Upper lobe of right lung (tissue), 1 donor: Measurements from ENCODE around the gene FAM13B. TPM values are rescaled to one million over a fixed set of nuclear protein-coding genes. Genes with fewer than 3 reads are reported as not detected.
"Not testable (repeated sequence)": the region's sequence is repeated elsewhere in the genome, so short reads cannot be mapped to it uniquely, and the experiment has no call there.

Source experiments
- ATAC-seq: fragments of 200-7000 bp; cut with Tn5 transposase; one replicate; pipeline ENCODE4 v1.9.1; 2020; ENCODE audit warnings: mild to moderate bottlenecking, moderate library complexity
- DNase-seq: peaks from one replicate; pipeline ENCODE4 v3.0.0-alpha.2; 2020
- H3K27ac ChIP-seq: fragments of 200-600 bp; one replicate; pipeline ENCODE4 v1.8.0; 2022
- H3K27me3 ChIP-seq: fragments of 200-600 bp; one replicate; pipeline ENCODE4 v1.8.0; 2022; ENCODE audit warnings: mild to moderate bottlenecking
- H3K36me3 ChIP-seq: fragments of 200-600 bp; one replicate; pipeline ENCODE4 v1.8.0; 2022
- H3K4me1 ChIP-seq: fragments of 200-600 bp; one replicate; pipeline ENCODE4 v1.8.0; 2022
- H3K4me3 ChIP-seq: fragments of 200-600 bp; one replicate; pipeline ENCODE4 v1.8.0; 2022; ENCODE audit warnings: mild to moderate bottlenecking
- H3K9me3 ChIP-seq: fragments of 200-600 bp; one replicate; pipeline ENCODE4 v1.8.0; 2022
- CTCF ChIP-seq: fragments of 200-600 bp; IDR thresholded peaks from one replicate; pipeline ENCODE4 v1.8.0; 2022; ENCODE audit warnings: antibody characterized with exemption
- intact Hi-C: fragments of 100-400 bp; cut with DNase I; formaldehyde crosslinking; loops from one replicate; pipeline ENCODE4 v1.11.0; 2022
- total RNA-seq: library from RNA; stranded (reverse); fragmentation: NEBNext Ultra II Directional; extraction: Animal tissue kit (Norgen Biotek cat#: 25700); gene quantifications from one replicate; pipeline ENCODE4 v1.2.1, GENCODE V29; 2021
- donor health status: DM: no; HTN: yes; CAD: no; lungs with severe emphysema.

Gene FAM13B
- total RNA-seq, 1 donor from 2014 or later = 42.4 TPM

GRCh38 chr5:138032028-138032571 is 779 bp downstream of the FAM13B start:
- Histone ChIP-seq H3K9me3 (no peaks in the 10 kb centered on the region), H3K27me3 (no peaks in the 10 kb centered on the region), H3K36me3 (no peaks in the 10 kb centered on the region), H3K4me3 (peak overlapping the region; percentile 74), H3K4me1 (peaks cover 50% of the 10 kb centered on the region), H3K27ac (peak overlapping the region; percentile 97)
- DNase-seq = peak; percentile 87
- peak; percentile 63 for ATAC-seq
- intact Hi-C loops = no loop called here
- TF ChIP-seq CTCF = no peak

- DNase-seq = no peak
- H3K9me3 ChIP-seq = no peaks in the 10 kb centered on the region
- ATAC-seq = no peak
- peaks cover 50% of the 10 kb centered on the region for H3K4me1 ChIP-seq
- TF ChIP-seq CTCF = no peak
- no peaks in the 10 kb centered on the region for H3K36me3 ChIP-seq
- H3K4me3 ChIP-seq = no peak overlapping the region
- intact Hi-C loops = no loop called here
- no peak overlapping the region for H3K27ac ChIP-seq
- H3K27me3 ChIP-seq = no peaks in the 10 kb centered on the region
Observed at GRCh38 chr5:138029944-138030343, 2.9 kb downstream of the FAM13B start.

- Histone ChIP-seq H3K27ac (no peak overlapping the region), H3K36me3 (no peaks in the 10 kb centered on the region), H3K27me3 (no peaks in the 10 kb centered on the region), H3K9me3 (no peaks in the 10 kb centered on the region), H3K4me3 (no peak overlapping the region), H3K4me1 (peaks cover 50% of the 10 kb centered on the region)
- no peak for TF ChIP-seq CTCF
- intact Hi-C loops = no loop called here
- ATAC-seq (no peak), DNase-seq (no peak)
Observed at GRCh38 chr5:138029501-138029900, 3.4 kb downstream of the FAM13B start.

GRCh38 chr5:138028971-138029365 is 3.9 kb downstream of the FAM13B start:
- ATAC-seq = no peak
- no peak overlapping the region for H3K4me3 ChIP-seq
- H3K36me3 ChIP-seq = no peaks in the 10 kb centered on the region
- DNase-seq = no peak
- no peak for TF ChIP-seq CTCF
- peaks cover 54% of the 10 kb centered on the region for H3K4me1 ChIP-seq
- no peaks in the 10 kb centered on the region for H3K9me3 ChIP-seq
- intact Hi-C loops = no loop called here
- no peak overlapping the region for H3K27ac ChIP-seq
- H3K27me3 ChIP-seq = no peaks in the 10 kb centered on the region

- H3K36me3 ChIP-seq, H3K27me3 ChIP-seq, H3K27ac ChIP-seq, DNase-seq, intact Hi-C loops, ATAC-seq, H3K9me3 ChIP-seq, H3K4me3 ChIP-seq: not testable (repeated sequence)
- peaks cover 56% of the 10 kb centered on the region for H3K4me1 ChIP-seq
Observed at GRCh38 chr5:138028262-138028970, 4.5 kb downstream of the FAM13B start.

GRCh38 chr5:138026793-138027192 is 6.1 kb downstream of the FAM13B start:
- H3K4me1 ChIP-seq = peaks cover 53% of the 10 kb centered on the region
- intact Hi-C loops, H3K9me3 ChIP-seq, H3K36me3 ChIP-seq, H3K27ac ChIP-seq, H3K4me3 ChIP-seq, DNase-seq, ATAC-seq, H3K27me3 ChIP-seq: not testable (repeated sequence)
